ENCODE data around the gene LBP.

The LBP gene

GRCh38 chr20:38334016-38334415 lies 12.3 kb upstream of the LBP start:
- Histone ChIP-seq H3K36me3 (ENCODE audit: control insufficient read depth in 2 of 2, insufficient read depth in 1 of 2, low read length in 2 of 2) (no peaks in the 10 kb centered on the region), H3K4me1 (ENCODE audit: control insufficient read depth, insufficient read depth, low read length) (no peaks in the 10 kb centered on the region), H3K4me3 (ENCODE audit: low read depth, low read length) (no peak overlapping the region), H3K27ac (ENCODE audit: extremely low read depth, low read depth, low read length) (no peak overlapping the region), H3K9me3 (ENCODE audit: control insufficient read depth, insufficient read depth, low read depth, low read length) (no peaks in the 10 kb centered on the region)
- TF ChIP-seq ZNF701 (tag by site-specific recombination; IDR thresholded peaks at IDR 0.05) (no peak), ZNF544 (tag by site-specific recombination; IDR thresholded peaks at IDR 0.05) (no peak)
- CTCF ChIA-PET: interaction anchor here (1.9 kb wide), 1 partner anchor 75 kb away, joined by 5 read pairs; no protein-coding TSS in a partner anchor
- POLR2A ChIA-PET: no interaction called here

DNA sequence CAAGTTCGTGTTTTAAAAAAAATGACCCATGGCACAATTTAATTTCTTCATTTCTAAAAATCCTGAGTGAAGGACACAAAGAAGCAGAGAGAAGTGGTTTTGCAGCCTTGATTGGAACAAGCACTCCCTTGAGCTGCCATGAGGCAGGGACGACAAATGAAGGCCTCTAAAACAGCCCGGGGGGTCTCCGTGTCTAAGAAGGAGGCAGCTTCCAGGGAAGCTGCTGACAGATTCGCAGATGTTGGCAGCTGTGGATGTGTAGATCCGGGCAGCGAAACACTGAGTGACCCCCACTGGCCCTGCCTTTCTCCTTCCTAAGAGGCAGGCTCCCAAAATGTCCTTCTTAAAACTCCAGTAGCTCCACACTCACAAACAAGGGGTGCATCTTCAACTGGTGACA lies 9.6 kb upstream of the LBP start:
- H3K4me1 ChIP-seq (ENCODE audit: control insufficient read depth, insufficient read depth, low read length): no peaks in the 10 kb centered on the region
- no peaks in the 10 kb centered on the region for H3K36me3 ChIP-seq (ENCODE audit: control insufficient read depth in 2 of 2, insufficient read depth in 1 of 2, low read length in 2 of 2)
- no peaks in the 10 kb centered on the region for H3K9me3 ChIP-seq (ENCODE audit: control insufficient read depth, insufficient read depth, low read depth, low read length)
- TF ChIP-seq ZNF473 (tag by site-specific recombination; IDR thresholded peaks at IDR 0.05) (no peak), PRDM4 (tag by site-specific recombination; IDR thresholded peaks at IDR 0.05) (no peak), ZNF792 (tag by site-specific recombination; IDR thresholded peaks at IDR 0.05) (no peak), ZNF561 (tag by site-specific recombination; IDR thresholded peaks at IDR 0.05; ENCODE audit: borderline replicate concordance) (no peak), ZFP69B (tag by site-specific recombination; IDR thresholded peaks at IDR 0.05) (no peak), ZNF214 (tag by site-specific recombination; IDR thresholded peaks at IDR 0.05; ENCODE audit: borderline replicate concordance) (no peak), ZNF692 (tag by site-specific recombination; IDR thresholded peaks at IDR 0.05) (no peak), HOXC10 (CRISPR knock-in tag; IDR thresholded peaks at IDR 0.05) (no peak), ZNF391 (tag by site-specific recombination; IDR thresholded peaks at IDR 0.05; ENCODE audit: borderline replicate concordance, low read depth) (no peak), WT1 (tag by site-specific recombination; IDR thresholded peaks at IDR 0.05) (no peak), KLF9 (tag by site-specific recombination; IDR thresholded peaks at IDR 0.05; ENCODE audit: low read depth) (no peak), ZNF585B (tag by site-specific recombination; IDR thresholded peaks at IDR 0.05) (no peak), RBAK (tag by site-specific recombination; IDR thresholded peaks at IDR 0.05) (no peak), ZNF366 (tag by site-specific recombination; conservative IDR thresholded peaks at IDR 0.05) (no peak), ZNF747 (tag by site-specific recombination; IDR thresholded peaks at IDR 0.05) (no peak), ZNF610 (tag by site-specific recombination; IDR thresholded peaks at IDR 0.05; ENCODE audit: borderline replicate concordance) (no peak), ZNF37A (tag by site-specific recombination; IDR thresholded peaks at IDR 0.05) (no peak), SP2 (tag by site-specific recombination; IDR thresholded peaks at IDR 0.05) (no peak)
- H3K4me3 ChIP-seq (ENCODE audit: low read depth, low read length): no peak overlapping the region
- H3K27ac ChIP-seq (ENCODE audit: extremely low read depth, low read depth, low read length): no peak overlapping the region
- CTCF ChIA-PET: interaction anchor here (0.7 to 4.2 kb wide), 10 partner anchors 9 to 371 kb away, joined by 3 to 37 read pairs (median 5); no protein-coding TSS in a partner anchor
- POLR2A ChIA-PET: interaction anchor here (0.9 kb wide), 1 partner anchor 33 kb away, joined by 3 read pairs; no protein-coding TSS in a partner anchor
